BJ (cell line): ENCODE results near the gene P2RY2. TPM values are rescaled to one million over a fixed set of nuclear protein-coding genes. Genes with fewer than 3 reads are reported as not detected.

Source experiments
- CTCF ChIA-PET: fragments of 350-600 bp; formaldehyde crosslinking; extraction: SDS; loops from one replicate; lab custom pipeline; 2021; ENCODE audit warnings: antibody characterized with exemption, inconsistent platforms; lab: Yijun Ruan, JAX
- POLR2A ChIA-PET: fragments of 300-600 bp; sonication (Branson Sonifier 250); formaldehyde crosslinking; extraction: SDS; loops from one replicate; lab custom pipeline; 2021; ENCODE audit warnings: antibody characterized with exemption; lab: Charles Lee
- DNase-seq: peaks from one replicate; pipeline ENCODE4 v3.0.0-alpha.2; 2011; ENCODE audit warnings: low read depth
- H3K27me3 ChIP-seq: 2 replicates; pipeline ENCODE4 v1.6.0; 2011; ENCODE audit warnings: low read length; ENCODE audit not compliant: control insufficient read depth, insufficient read depth
- H3K36me3 ChIP-seq: 2 replicates; pipeline ENCODE4 v1.5.1; 2011; ENCODE audit warnings: low read length; ENCODE audit not compliant: control insufficient read depth, insufficient read depth
- H3K4me3 ChIP-seq: 2 replicates; pipeline ENCODE4 v1.5.1; 2011; ENCODE audit warnings: low read depth, mild to moderate bottlenecking, control low read depth, low read length
- polyA plus RNA-seq: library from polyadenylated mRNA; depleted of rRNA; stranded (reverse); fragments of >200 nt; gene quantifications from 2 replicates; pipeline ENCODE4 v1.2.3, GENCODE V29; 2011
- TF ChIP-seq, protein P1 (sequence below): IDR thresholded peaks from 2 replicates; pipeline ENCODE4 v1.5.1; 2011; ENCODE audit warnings: low read depth, mild to moderate bottlenecking, control low read depth, inconsistent platforms, low read length, moderate library complexity; ENCODE audit not compliant: insufficient read depth

Gene P2RY2
- polyA plus RNA-seq, 1 experiment, result 0.15 TPM

DNA sequence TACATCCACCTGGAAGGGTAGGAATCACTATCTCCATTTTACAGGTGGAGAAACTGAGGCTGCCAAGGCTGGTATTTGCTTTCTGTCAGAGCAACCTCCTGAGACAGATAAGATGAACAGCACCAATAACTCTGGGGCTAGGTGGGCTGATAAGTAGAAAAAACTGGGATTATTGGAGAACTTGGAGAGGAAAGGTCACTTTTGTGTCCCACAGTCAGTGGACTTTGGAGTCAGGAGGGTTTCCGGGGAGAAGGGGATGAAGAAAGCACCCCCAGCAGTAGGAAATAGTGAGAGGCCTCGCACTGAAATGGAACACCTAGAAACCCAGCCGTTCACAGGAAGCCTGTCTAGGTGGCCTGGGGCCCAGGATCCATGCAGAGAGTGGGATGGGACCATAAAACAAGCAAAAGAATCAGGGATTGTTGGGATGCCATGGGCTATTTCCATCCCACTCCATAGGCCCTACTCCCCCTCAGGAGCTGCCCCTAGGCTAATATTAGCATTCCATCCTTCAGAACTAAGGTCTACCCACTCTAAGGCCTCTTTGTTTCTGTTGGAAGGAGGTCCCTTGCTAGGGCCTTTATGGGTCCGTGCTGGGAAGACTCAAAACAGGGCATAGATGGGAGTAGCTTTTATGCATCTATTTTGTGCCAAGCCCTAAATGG is 45.0 kb upstream of the P2RY2 start:
- POLR2A ChIA-PET, result no interaction called here
- H3K4me3 ChIP-seq, result no peak overlapping the region
- no peaks in the 10 kb centered on the region for H3K27me3 ChIP-seq
- TF ChIP-seq, protein P1, sequence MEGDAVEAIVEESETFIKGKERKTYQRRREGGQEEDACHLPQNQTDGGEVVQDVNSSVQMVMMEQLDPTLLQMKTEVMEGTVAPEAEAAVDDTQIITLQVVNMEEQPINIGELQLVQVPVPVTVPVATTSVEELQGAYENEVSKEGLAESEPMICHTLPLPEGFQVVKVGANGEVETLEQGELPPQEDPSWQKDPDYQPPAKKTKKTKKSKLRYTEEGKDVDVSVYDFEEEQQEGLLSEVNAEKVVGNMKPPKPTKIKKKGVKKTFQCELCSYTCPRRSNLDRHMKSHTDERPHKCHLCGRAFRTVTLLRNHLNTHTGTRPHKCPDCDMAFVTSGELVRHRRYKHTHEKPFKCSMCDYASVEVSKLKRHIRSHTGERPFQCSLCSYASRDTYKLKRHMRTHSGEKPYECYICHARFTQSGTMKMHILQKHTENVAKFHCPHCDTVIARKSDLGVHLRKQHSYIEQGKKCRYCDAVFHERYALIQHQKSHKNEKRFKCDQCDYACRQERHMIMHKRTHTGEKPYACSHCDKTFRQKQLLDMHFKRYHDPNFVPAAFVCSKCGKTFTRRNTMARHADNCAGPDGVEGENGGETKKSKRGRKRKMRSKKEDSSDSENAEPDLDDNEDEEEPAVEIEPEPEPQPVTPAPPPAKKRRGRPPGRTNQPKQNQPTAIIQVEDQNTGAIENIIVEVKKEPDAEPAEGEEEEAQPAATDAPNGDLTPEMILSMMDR, result no peak
- no peaks in the 10 kb centered on the region for H3K36me3 ChIP-seq
- CTCF ChIA-PET, result no interaction called here
- no peak for DNase-seq

DNA sequence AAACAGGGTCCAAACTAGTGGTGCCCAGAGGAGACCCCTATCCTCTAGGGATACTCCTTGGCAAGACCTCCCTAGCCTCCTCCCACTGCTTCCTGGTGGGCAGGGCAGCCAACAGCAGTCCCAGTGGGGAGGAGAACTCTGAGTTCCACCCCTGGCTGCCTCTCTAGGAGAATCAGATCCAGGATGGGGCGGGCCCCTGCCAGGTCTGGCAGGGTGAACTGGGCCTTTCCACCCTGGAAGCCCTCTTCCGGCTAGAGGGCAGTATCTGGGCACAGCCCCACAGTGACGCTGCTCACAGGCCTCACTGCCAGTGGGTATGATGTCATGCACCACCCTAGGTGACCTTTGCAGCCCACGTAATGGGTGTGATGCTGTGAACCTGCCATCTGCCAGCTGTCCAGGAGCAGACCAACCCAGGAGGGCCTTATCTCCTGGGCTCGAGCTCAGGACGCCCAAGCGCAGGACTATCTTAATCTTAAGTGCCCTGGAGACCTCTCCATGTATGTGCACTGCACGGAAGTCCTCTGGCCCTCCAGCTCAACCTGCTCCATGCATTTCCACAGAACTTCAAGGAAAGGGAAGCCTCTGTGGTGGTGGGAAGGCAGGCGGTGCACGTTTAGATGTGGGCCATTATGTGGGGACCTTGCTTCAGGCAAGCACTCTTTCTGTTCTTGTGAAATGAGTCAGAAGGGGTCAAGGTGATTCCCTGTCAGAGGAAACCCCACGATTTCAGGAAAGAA is 44.2 kb upstream of the P2RY2 start:
- Histone ChIP-seq H3K36me3 (no peaks in the 10 kb centered on the region), H3K4me3 (no peak overlapping the region), H3K27me3 (no peaks in the 10 kb centered on the region)
- ChIA-PET CTCF (interaction anchor here (8.3 kb wide), 1 partner anchor 342 kb away, joined by 183 read pairs; no protein-coding TSS in a partner anchor), POLR2A (no interaction called here)
- DNase-seq, result no peak
- TF ChIP-seq, protein P1, result no peak

DNA sequence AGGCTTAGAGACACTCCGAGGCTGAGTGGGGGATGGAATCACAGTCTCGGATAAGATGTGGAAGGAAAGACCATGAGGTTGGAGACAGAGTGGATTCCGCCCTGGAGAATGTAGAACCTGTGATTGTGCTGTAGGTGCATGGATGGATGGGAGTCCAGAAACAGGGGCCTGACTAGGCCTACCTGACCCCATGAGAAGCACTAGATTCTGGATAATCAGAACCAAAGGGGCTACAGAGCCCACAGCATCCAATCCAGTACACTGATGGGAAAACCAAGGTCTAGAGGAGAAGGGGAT is 43.6 kb upstream of the P2RY2 start:
- CTCF ChIA-PET, result interaction anchor here (8.3 kb wide), 1 partner anchor 343 kb away, joined by 183 read pairs; no protein-coding TSS in a partner anchor
- POLR2A ChIA-PET, result no interaction called here
- Histone ChIP-seq H3K4me3 (no peak overlapping the region), H3K36me3 (no peaks in the 10 kb centered on the region), H3K27me3 (no peaks in the 10 kb centered on the region)
- DNase-seq, result no peak
- TF ChIP-seq, protein P1, result no peak

DNA sequence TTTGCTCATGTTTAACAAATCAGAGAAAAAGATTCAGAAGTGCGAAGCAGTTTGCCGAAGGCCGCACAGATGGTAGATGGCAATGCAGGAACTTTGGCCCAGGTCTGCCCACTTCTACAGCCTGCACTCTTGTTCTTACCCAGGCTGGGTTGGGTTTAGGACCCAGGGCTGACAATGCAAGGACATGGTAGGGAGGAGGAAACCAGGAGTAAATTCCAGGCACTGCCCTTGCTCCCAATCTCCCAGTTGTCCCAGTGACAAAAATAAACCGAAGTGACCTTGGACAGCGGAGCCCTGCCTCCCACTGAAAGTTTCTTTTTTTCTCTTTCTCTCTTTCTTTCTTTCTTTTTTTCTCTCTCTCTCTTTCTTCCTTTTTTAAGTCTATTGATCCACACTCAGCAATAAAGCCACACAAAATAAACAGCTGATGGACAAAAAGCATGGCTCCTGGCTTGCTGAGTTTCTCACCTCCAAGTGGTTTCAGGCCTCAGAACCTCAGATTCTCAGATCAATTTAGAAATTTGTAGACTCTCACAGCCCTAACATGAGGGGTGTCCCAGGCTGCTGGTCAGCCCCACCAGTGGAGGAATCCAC is 42.4 kb upstream of the P2RY2 start:
- POLR2A ChIA-PET, result interaction anchor here (0.5 to 0.7 kb wide), 2 partner anchors 13 to 450 kb away, joined by 3 to 6 read pairs; no protein-coding TSS in a partner anchor
- Histone ChIP-seq H3K27me3 (no peaks in the 10 kb centered on the region), H3K4me3 (no peak overlapping the region), H3K36me3 (no peaks in the 10 kb centered on the region)
- no peak for DNase-seq
- CTCF ChIA-PET, result interaction anchor here (0.8 to 8.3 kb wide), 6 partner anchors 8 to 450 kb away, joined by 3 to 183 read pairs (median 6); partner anchors contain the start of gene FCHSD2
- TF ChIP-seq, protein P1, result no peak

DNA sequence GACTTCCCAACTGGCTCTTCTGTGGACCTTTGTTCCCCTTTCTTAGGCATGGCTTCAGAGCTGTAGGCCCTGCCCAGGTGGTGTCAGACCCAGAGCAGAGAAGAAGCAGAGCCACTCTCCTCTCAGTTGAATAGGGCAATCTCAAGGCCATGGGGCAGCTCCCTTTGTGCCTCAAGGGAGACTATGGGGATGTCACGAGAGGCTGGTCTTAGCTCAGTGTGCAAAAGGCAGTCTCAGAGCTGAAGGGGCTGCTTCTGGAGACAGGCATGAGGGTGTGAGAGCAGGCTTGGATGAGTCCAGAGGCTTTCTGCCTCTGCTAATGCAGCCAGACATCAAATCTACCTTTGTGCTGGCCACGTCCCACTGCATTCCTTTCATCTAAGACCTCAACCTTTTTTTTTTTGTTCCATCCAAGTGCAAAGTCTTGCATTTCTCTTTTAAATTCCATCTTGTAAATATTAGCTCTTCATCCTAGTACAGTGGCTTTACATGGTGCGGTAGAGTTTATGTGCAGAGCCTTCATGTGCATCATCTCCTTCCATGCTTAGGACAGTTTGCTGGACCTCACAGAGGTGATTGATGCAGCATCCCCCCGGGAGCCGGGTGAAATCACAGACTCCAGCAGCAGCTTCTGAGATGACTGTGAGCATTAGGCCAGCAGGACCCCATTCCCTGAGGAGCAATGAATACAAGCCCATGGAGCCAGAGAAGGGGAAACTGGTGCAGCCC is 41.8 kb upstream of the P2RY2 start:
- Histone ChIP-seq H3K36me3 (no peaks in the 10 kb centered on the region), H3K27me3 (no peaks in the 10 kb centered on the region), H3K4me3 (no peak overlapping the region)
- DNase-seq, result no peak
- TF ChIP-seq, protein P1, result no peak
- CTCF ChIA-PET, result interaction anchor here (0.8 to 8.3 kb wide), 14 partner anchors 8 to 473 kb away, joined by 3 to 183 read pairs (median 13); partner anchors contain the start of genes FCHSD2 and STARD10
- POLR2A ChIA-PET, result interaction anchor here (0.5 to 0.7 kb wide), 2 partner anchors 13 to 451 kb away, joined by 3 to 6 read pairs; no protein-coding TSS in a partner anchor
